Peyer's patch (tissue), 4 donors: ENCODE measurements around the gene CNKSR3. TPM values are rescaled to one million over a fixed set of nuclear protein-coding genes. Genes with fewer than 3 reads are reported as not detected.

ENCODE experiments used
- DNase-seq, 3 donors: peaks; one replicate each; pipeline ENCODE4 v3.0.0-alpha.2; 2017 to 2019
- H3K27ac ChIP-seq, 4 donors: fragments of 200-600 bp; sonication (generic); one replicate each; pipeline ENCODE4 v1.5.1; 2016 to 2019
- H3K27me3 ChIP-seq, 2 donors: fragments of 200-600 bp; sonication (generic); one replicate each; pipeline ENCODE4 v1.5.1; 2019
- H3K36me3 ChIP-seq, 3 donors: fragments of 200-600 bp; sonication (generic); one replicate each; pipeline ENCODE4 v1.5.1; 2016 to 2019
- H3K4me1 ChIP-seq, 4 donors: fragments of 200-600 bp; sonication (generic); one replicate each; pipeline ENCODE4 v1.5.1; 2016 to 2019
- H3K4me3 ChIP-seq, 4 donors: fragments of 200-600 bp; sonication (generic); 1 replicate in 3 of 4; 2 replicates in 1 of 4; pipeline ENCODE4 v1.5.1; 2016 to 2019; ENCODE audit warnings: mild to moderate bottlenecking in 1 of 4
- H3K9me3 ChIP-seq, 4 donors: fragments of 200-600 bp; sonication (generic); one replicate each; pipeline ENCODE4 v1.5.1; 2016 to 2019; ENCODE audit warnings: mild to moderate bottlenecking in 1 of 4
- POLR2A ChIP-seq, 2 donors: fragments of 450-650 bp; IDR thresholded peaks; one replicate each; pipeline ENCODE4 v1.5.1; 2017; ENCODE audit warnings: antibody characterized with exemption in 2 of 2, mild to moderate bottlenecking in 2 of 2, moderate library complexity in 2 of 2
- small RNA-seq, 2 donors: library from RNA; depleted of rRNA; stranded (forward); fragments of <200 nt; gene quantifications; one replicate each; pipeline ENCODE3, GENCODE V24; 2016
- total RNA-seq, 4 donors: library from RNA; depleted of rRNA; stranded (reverse); fragments of >200 nt; gene quantifications; one replicate each; pipeline ENCODE4 v1.1.0, GENCODE V29; 2016
- TF ChIP-seq, protein P1 (sequence below), 6 experiments: fragments of 450-650 bp in 4 of 6; fragments of 200-600 bp in 2 of 6; sonication (generic) in 1 of 6; IDR thresholded peaks; one replicate each; pipeline ENCODE4 v1.5.1; 2017 to 2019; ENCODE audit warnings: antibody characterized with exemption in 6 of 6, mild to moderate bottlenecking in 3 of 6, moderate library complexity in 1 of 6

CNKSR3 gene
- total RNA-seq, 4 donors from 2014 or later, result 29.6 to 34.5 (median 30.1) TPM

- Histone ChIP-seq H3K27ac (no peak overlapping the region), H3K36me3 (no peaks in the 10 kb centered on the region), H3K4me1 (peaks cover 0 to 4% (median 0%) of the 10 kb centered on the region in 4 donors), H3K9me3 (no peaks in the 10 kb centered on the region), H3K27me3 (no peaks in the 10 kb centered on the region), H3K4me3 (no peak overlapping the region)
- no peak for TF ChIP-seq POLR2A (IDR thresholded peaks at IDR 0.05)
- TF ChIP-seq, protein P1, sequence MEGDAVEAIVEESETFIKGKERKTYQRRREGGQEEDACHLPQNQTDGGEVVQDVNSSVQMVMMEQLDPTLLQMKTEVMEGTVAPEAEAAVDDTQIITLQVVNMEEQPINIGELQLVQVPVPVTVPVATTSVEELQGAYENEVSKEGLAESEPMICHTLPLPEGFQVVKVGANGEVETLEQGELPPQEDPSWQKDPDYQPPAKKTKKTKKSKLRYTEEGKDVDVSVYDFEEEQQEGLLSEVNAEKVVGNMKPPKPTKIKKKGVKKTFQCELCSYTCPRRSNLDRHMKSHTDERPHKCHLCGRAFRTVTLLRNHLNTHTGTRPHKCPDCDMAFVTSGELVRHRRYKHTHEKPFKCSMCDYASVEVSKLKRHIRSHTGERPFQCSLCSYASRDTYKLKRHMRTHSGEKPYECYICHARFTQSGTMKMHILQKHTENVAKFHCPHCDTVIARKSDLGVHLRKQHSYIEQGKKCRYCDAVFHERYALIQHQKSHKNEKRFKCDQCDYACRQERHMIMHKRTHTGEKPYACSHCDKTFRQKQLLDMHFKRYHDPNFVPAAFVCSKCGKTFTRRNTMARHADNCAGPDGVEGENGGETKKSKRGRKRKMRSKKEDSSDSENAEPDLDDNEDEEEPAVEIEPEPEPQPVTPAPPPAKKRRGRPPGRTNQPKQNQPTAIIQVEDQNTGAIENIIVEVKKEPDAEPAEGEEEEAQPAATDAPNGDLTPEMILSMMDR (IDR thresholded peaks at IDR 0.05), result no peak
- no peak for DNase-seq
Observed at GRCh38 chr6:154341871-154342270, 168.6 kb downstream of the CNKSR3 start.

DNA sequence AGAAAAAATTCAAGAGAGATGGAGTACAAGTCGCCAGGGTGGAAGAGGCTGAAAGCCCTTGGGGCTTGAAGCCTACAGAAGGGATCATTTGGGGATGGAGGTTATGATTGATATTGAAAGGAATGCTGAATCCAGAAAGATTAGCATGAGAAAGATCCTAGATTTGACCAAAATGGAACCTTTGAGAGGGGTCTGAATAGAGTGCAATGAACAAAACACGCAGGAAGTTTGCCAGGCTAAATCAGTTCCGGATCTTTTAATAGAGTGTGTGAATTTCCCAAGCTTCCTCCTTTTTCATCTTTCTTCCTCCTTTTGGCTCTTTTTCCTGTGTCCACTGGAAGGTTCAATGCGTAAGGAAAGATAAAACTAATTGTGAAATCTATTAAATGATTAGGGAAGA is 169.1 kb downstream of the CNKSR3 start:
- Histone ChIP-seq H3K27ac (no peak overlapping the region), H3K4me3 (no peak overlapping the region), H3K9me3 (no peaks in the 10 kb centered on the region), H3K4me1 (peaks cover 0 to 4% (median 0%) of the 10 kb centered on the region in 4 donors), H3K27me3 (no peaks in the 10 kb centered on the region), H3K36me3 (no peaks in the 10 kb centered on the region)
- no peak for DNase-seq
- TF ChIP-seq, protein P1 (IDR thresholded peaks at IDR 0.05), result no peak
- no peak for TF ChIP-seq POLR2A (IDR thresholded peaks at IDR 0.05)

Small RNA genes within 50 kb of the gene (small RNA-seq; reads per million reads assigned to genes)
- gene AL357075.2, result 0 reads per million in 2 donors

Other genes with a start within 250 kb of the CNKSR3 start
- gene IPCEF1, start 153.9 kb downstream of the CNKSR3 start, total RNA-seq, result 10 to 100 TPM in 2 of 4 donors, 1 to 10 TPM in 2; 2.1 to 19.8 (median 9.4) TPM
- 10 to 100 TPM; 29.8 to 63.5 (median 34.6) TPM for gene SCAF8, start 222.7 kb upstream of the CNKSR3 start, total RNA-seq